ENCODE data around the gene RPS6KA5.
"Not testable (repeated sequence)": the region's sequence is repeated elsewhere in the genome, so short reads cannot be mapped to it uniquely, and the experiment has no call there.

RPS6KA5 gene

GRCh38 chr14:90993792-90994191, 66.6 kb downstream of the RPS6KA5 start:
- TF ChIP-seq POLR2AphosphoS5 (IDR thresholded peaks at IDR 0.05; ENCODE audit: low read depth, low read length) (no peak), TAF1 (IDR thresholded peaks at IDR 0.05; ENCODE audit: low read depth, low read length) (no peak), POLR2A (IDR thresholded peaks at IDR 0.05; ENCODE audit: low read depth, low read length) (no peak), POU2F2 (IDR thresholded peaks at IDR 0.05; ENCODE audit: low read depth, low read length) (no peak), PAX5 (IDR thresholded peaks at IDR 0.05; ENCODE audit: insufficient read depth, low read length, severe bottlenecking) (no peak), SPI1 (IDR thresholded peaks at IDR 0.05; ENCODE audit: low read depth, low read length) (no peak)
- FAIRE-seq: no peak

GRCh38 chr14:90991690-90992443, 68.6 kb downstream of the RPS6KA5 start:
- DNase-seq (ENCODE audit: insufficient read length, low spot score) (no peak), FAIRE-seq (no peak)
- no peak for TF ChIP-seq SPI1 (IDR thresholded peaks at IDR 0.05; ENCODE audit: low read depth, low read length)
- no peak for TF ChIP-seq POLR2AphosphoS5 (IDR thresholded peaks at IDR 0.05; ENCODE audit: low read depth, low read length)
- TF ChIP-seq POU2F2 (IDR thresholded peaks at IDR 0.05; ENCODE audit: low read depth, low read length): no peak
- no peak for TF ChIP-seq PAX5 (IDR thresholded peaks at IDR 0.05; ENCODE audit: insufficient read depth, low read length, severe bottlenecking)
- TF ChIP-seq TAF1 (IDR thresholded peaks at IDR 0.05; ENCODE audit: low read depth, low read length): no peak
- TF ChIP-seq POLR2A (IDR thresholded peaks at IDR 0.05; ENCODE audit: low read depth, low read length): no peak

More at GRCh38 chr14:90993792-90994191, 66.6 kb downstream of the RPS6KA5 start:
- no peak for DNase-seq (ENCODE audit: insufficient read length, low spot score)

GRCh38 chr14:90990141-90990540, 70.3 kb downstream of the RPS6KA5 start:
- DNase-seq (ENCODE audit: insufficient read length, low spot score): no peak
- TF ChIP-seq TAF1 (IDR thresholded peaks at IDR 0.05; ENCODE audit: low read depth, low read length) (no peak), POLR2A (IDR thresholded peaks at IDR 0.05; ENCODE audit: low read depth, low read length) (no peak), PAX5 (IDR thresholded peaks at IDR 0.05; ENCODE audit: insufficient read depth, low read length, severe bottlenecking) (no peak), SPI1 (IDR thresholded peaks at IDR 0.05; ENCODE audit: low read depth, low read length) (no peak), POU2F2 (IDR thresholded peaks at IDR 0.05; ENCODE audit: low read depth, low read length) (no peak), POLR2AphosphoS5 (IDR thresholded peaks at IDR 0.05; ENCODE audit: low read depth, low read length) (no peak)
- no peak for FAIRE-seq

- no peak for FAIRE-seq
These were observed 73.3 kb downstream of the RPS6KA5 start for GRCh38 chr14:90987140-90987539.

GRCh38 chr14:90986510-90986909, 73.9 kb downstream of the RPS6KA5 start:
- DNase-seq (ENCODE audit: insufficient read length, low spot score) (no peak), FAIRE-seq (no peak)
- TF ChIP-seq TAF1 (IDR thresholded peaks at IDR 0.05; ENCODE audit: low read depth, low read length) (no peak), POLR2A (IDR thresholded peaks at IDR 0.05; ENCODE audit: low read depth, low read length) (no peak), POU2F2 (IDR thresholded peaks at IDR 0.05; ENCODE audit: low read depth, low read length) (no peak), POLR2AphosphoS5 (IDR thresholded peaks at IDR 0.05; ENCODE audit: low read depth, low read length) (no peak), PAX5 (IDR thresholded peaks at IDR 0.05; ENCODE audit: insufficient read depth, low read length, severe bottlenecking) (no peak), SPI1 (IDR thresholded peaks at IDR 0.05; ENCODE audit: low read depth, low read length) (no peak)

More at GRCh38 chr14:90987140-90987539, 73.3 kb downstream of the RPS6KA5 start:
- TF ChIP-seq POU2F2 (IDR thresholded peaks at IDR 0.05; ENCODE audit: low read depth, low read length): no peak
- no peak for TF ChIP-seq PAX5 (IDR thresholded peaks at IDR 0.05; ENCODE audit: insufficient read depth, low read length, severe bottlenecking)
- no peak for TF ChIP-seq TAF1 (IDR thresholded peaks at IDR 0.05; ENCODE audit: low read depth, low read length)
- no peak for TF ChIP-seq POLR2AphosphoS5 (IDR thresholded peaks at IDR 0.05; ENCODE audit: low read depth, low read length)
- no peak for TF ChIP-seq SPI1 (IDR thresholded peaks at IDR 0.05; ENCODE audit: low read depth, low read length)
- no peak for TF ChIP-seq POLR2A (IDR thresholded peaks at IDR 0.05; ENCODE audit: low read depth, low read length)
- no peak for DNase-seq (ENCODE audit: insufficient read length, low spot score)

GRCh38 chr14:90985601-90986242, 74.7 kb downstream of the RPS6KA5 start:
- TF ChIP-seq SPI1 (IDR thresholded peaks at IDR 0.05; ENCODE audit: low read depth, low read length) (no peak), TAF1 (IDR thresholded peaks at IDR 0.05; ENCODE audit: low read depth, low read length) (no peak)
- FAIRE-seq (peak; percentile 5), DNase-seq (ENCODE audit: insufficient read length, low spot score) (no peak)

- TF ChIP-seq POLR2A (IDR thresholded peaks at IDR 0.05; ENCODE audit: low read depth, low read length): no peak
- no peak for TF ChIP-seq POU2F2 (IDR thresholded peaks at IDR 0.05; ENCODE audit: low read depth, low read length)
- no peak for TF ChIP-seq SPI1 (IDR thresholded peaks at IDR 0.05; ENCODE audit: low read depth, low read length)
- TF ChIP-seq PAX5 (IDR thresholded peaks at IDR 0.05; ENCODE audit: insufficient read depth, low read length, severe bottlenecking): no peak
- no peak for TF ChIP-seq POLR2AphosphoS5 (IDR thresholded peaks at IDR 0.05; ENCODE audit: low read depth, low read length)
- no peak for TF ChIP-seq TAF1 (IDR thresholded peaks at IDR 0.05; ENCODE audit: low read depth, low read length)
- FAIRE-seq: no peak
- DNase-seq (ENCODE audit: insufficient read length, low spot score): no peak
These were observed 76.9 kb downstream of the RPS6KA5 start for GRCh38 chr14:90983560-90983959.

- TF ChIP-seq SPI1 (IDR thresholded peaks at IDR 0.05; ENCODE audit: low read depth, low read length) (no peak), TAF1 (IDR thresholded peaks at IDR 0.05; ENCODE audit: low read depth, low read length) (no peak), POU2F2 (IDR thresholded peaks at IDR 0.05; ENCODE audit: low read depth, low read length) (no peak), POLR2A (IDR thresholded peaks at IDR 0.05; ENCODE audit: low read depth, low read length) (no peak), PAX5 (IDR thresholded peaks at IDR 0.05; ENCODE audit: insufficient read depth, low read length, severe bottlenecking) (no peak), POLR2AphosphoS5 (IDR thresholded peaks at IDR 0.05; ENCODE audit: low read depth, low read length) (no peak)
- no peak for FAIRE-seq
- no peak for DNase-seq (ENCODE audit: insufficient read length, low spot score)
These were observed 78.8 kb downstream of the RPS6KA5 start for GRCh38 chr14:90981636-90982035.

GRCh38 chr14:90980636-90981035, 79.8 kb downstream of the RPS6KA5 start:
- FAIRE-seq; DNase-seq (ENCODE audit: insufficient read length, low spot score): not testable (repeated sequence)

GRCh38 chr14:90979515-90979914, 80.9 kb downstream of the RPS6KA5 start:
- DNase-seq (ENCODE audit: insufficient read length, low spot score) (no peak), FAIRE-seq (no peak)
- TF ChIP-seq POU2F2 (IDR thresholded peaks at IDR 0.05; ENCODE audit: low read depth, low read length) (no peak), SPI1 (IDR thresholded peaks at IDR 0.05; ENCODE audit: low read depth, low read length) (no peak), TAF1 (IDR thresholded peaks at IDR 0.05; ENCODE audit: low read depth, low read length) (no peak), PAX5 (IDR thresholded peaks at IDR 0.05; ENCODE audit: insufficient read depth, low read length, severe bottlenecking) (no peak), POLR2AphosphoS5 (IDR thresholded peaks at IDR 0.05; ENCODE audit: low read depth, low read length) (no peak), POLR2A (IDR thresholded peaks at IDR 0.05; ENCODE audit: low read depth, low read length) (no peak)
